LNCAP (cell line): Measurements from ENCODE around the gene MPDZ.

Source experiments
- TF ChIP-seq, protein P1 (sequence below): fragments of 450-650 bp; IDR thresholded peaks from 2 replicates; pipeline ENCODE4 v1.5.1; 2017; ENCODE audit warnings: mild to moderate bottlenecking

MPDZ gene

DNA sequence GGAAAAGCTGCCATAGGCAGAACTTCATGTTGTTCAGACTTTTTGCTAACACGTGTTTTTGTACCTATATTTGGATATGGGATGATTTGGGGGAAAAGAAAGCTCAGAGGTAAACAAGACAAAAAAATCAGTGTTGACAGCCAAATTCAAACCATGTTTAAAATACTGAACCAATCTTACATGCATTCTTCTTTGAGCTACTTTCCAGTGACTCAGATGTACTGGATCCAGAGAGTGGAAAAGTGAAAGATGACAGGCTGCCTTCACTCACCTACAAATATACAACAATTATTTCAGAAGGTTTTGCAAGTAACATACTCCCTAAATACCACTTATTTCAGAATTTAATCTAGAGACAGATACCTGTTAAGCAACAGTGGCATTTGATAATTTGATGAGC lies 165.7 kb downstream of the MPDZ start:
- TF ChIP-seq, protein P1, sequence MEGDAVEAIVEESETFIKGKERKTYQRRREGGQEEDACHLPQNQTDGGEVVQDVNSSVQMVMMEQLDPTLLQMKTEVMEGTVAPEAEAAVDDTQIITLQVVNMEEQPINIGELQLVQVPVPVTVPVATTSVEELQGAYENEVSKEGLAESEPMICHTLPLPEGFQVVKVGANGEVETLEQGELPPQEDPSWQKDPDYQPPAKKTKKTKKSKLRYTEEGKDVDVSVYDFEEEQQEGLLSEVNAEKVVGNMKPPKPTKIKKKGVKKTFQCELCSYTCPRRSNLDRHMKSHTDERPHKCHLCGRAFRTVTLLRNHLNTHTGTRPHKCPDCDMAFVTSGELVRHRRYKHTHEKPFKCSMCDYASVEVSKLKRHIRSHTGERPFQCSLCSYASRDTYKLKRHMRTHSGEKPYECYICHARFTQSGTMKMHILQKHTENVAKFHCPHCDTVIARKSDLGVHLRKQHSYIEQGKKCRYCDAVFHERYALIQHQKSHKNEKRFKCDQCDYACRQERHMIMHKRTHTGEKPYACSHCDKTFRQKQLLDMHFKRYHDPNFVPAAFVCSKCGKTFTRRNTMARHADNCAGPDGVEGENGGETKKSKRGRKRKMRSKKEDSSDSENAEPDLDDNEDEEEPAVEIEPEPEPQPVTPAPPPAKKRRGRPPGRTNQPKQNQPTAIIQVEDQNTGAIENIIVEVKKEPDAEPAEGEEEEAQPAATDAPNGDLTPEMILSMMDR: no peak

DNA sequence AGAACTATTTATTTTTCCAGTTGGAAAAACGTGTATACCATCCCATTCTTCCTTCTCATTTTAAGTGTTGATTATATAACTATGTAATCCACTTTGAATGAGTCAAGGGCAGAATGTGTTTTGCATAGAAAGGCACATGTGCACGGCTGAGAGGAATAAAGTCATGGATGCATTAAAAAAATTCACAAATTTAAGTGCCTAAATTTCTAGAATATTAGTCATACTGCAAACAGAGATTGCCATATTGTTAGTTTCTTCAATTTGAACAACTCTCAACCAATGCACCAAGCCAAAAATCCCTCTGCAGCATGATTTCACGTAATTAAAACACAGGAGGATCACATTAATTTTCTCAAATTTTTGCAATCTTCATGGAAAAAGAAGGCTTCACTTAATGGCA lies 166.3 kb downstream of the MPDZ start:
- TF ChIP-seq, protein P1: no peak

GRCh38 chr9:13111778-13112177 lies 167.7 kb downstream of the MPDZ start:
- TF ChIP-seq, protein P1: no peak

- TF ChIP-seq, protein P1: no peak
Observed at GRCh38 chr9:13110766-13111417, 168.6 kb downstream of the MPDZ start.

DNA sequence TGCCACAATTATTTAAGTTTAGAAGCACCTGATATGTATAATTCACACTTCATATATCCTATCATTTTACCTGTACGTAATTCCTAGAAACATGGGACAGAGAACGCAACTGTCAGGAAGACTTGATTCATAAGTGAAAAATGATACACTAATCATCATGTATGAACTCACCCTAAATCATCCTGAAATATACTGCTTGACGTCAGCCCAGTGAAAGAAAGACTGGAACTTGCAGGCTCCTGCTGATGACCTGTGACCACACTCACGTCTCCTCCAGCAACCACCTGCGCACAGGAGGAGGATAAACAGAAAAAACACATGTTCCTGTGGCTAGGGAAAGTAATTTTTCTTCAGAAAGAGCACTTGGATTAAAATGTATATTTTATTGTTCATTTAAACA lies 169.7 kb downstream of the MPDZ start:
- TF ChIP-seq, protein P1: no peak

- TF ChIP-seq, protein P1: no peak
Observed at GRCh38 chr9:13107008-13107407, 172.5 kb downstream of the MPDZ start.

DNA sequence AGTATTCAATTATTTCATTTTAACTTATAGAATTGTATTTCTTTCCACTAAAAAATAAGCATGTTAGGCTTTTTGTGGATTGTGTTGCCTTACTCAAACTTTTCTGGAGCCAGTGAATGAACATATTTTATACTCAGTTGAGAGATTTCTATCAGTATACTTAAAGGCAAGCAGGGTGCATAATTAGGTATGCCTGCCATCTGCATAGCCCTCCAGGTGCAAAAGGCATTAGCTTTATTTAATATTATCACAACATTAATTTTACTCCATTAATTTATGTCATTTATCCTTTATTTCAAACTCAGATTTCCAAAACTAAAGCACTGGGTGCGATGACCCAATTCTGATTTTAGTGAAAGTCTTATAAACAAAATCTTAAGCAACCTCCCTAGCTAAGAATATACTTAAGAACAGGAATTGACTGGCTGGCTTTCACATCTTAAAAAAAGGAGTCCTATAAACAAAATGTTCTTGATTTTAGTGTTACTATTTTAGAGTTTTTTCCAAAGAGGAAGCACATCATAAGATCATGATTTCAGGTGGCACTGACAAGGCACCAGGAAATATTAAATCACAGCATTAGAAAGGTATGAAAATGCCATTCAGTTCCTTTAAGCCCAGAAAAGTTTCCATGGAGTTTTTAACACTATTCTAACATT lies 178.4 kb downstream of the MPDZ start:
- TF ChIP-seq, protein P1: no peak
